H9 (cell line): ENCODE data around the gene LHFPL2. TPM values are rescaled to one million over a fixed set of nuclear protein-coding genes. Genes with fewer than 3 reads are reported as not detected.

Experiments used
- DNase-seq: peaks from one replicate; pipeline ENCODE4 v3.0.0-alpha.2; 2017
- H2AFZ ChIP-seq: one replicate; pipeline ENCODE4 v1.6.1; 2013; ENCODE audit warnings: mild to moderate bottlenecking, low read length, control low read depth, moderate library complexity
- H2AK5ac ChIP-seq: 2 replicates; pipeline ENCODE4 v1.6.1; 2013; ENCODE audit warnings: low read length, control low read depth, mixed read lengths; ENCODE audit not compliant: insufficient read length
- H2BK120ac ChIP-seq: one replicate; pipeline ENCODE4 v1.6.1; 2013; ENCODE audit warnings: low read depth, mild to moderate bottlenecking, low read length, control low read depth, inconsistent platforms; ENCODE audit not compliant: poor library complexity, severe bottlenecking
- H2BK12ac ChIP-seq: 2 replicates; pipeline ENCODE4 v1.6.1; 2013; ENCODE audit warnings: low read length, control low read depth, mixed read lengths, low read depth; ENCODE audit not compliant: insufficient read length
- H2BK15ac ChIP-seq: 2 replicates; pipeline ENCODE4 v1.6.1; 2013; ENCODE audit warnings: low read depth, low read length, control low read depth
- H2BK20ac ChIP-seq: one replicate; pipeline ENCODE4 v1.6.1; 2013; ENCODE audit warnings: low read depth, mild to moderate bottlenecking, low read length, control low read depth, inconsistent platforms; ENCODE audit not compliant: poor library complexity, severe bottlenecking
- H2BK5ac ChIP-seq: 2 replicates; pipeline ENCODE4 v1.6.1; 2013; ENCODE audit warnings: low read length, control low read depth, mixed read lengths; ENCODE audit not compliant: insufficient read length
- H3K14ac ChIP-seq: 2 replicates; pipeline ENCODE4 v1.6.1; 2013; ENCODE audit warnings: low read length, control low read depth; ENCODE audit not compliant: insufficient read depth
- H3K18ac ChIP-seq: 2 replicates; pipeline ENCODE4 v1.6.1; 2013; ENCODE audit warnings: low read depth, mild to moderate bottlenecking, mixed read lengths, low read length, control low read depth; ENCODE audit not compliant: insufficient read length
- H3K23ac ChIP-seq: 2 replicates; pipeline ENCODE4 v1.6.1; 2013; ENCODE audit warnings: low read length, control low read depth, mixed read lengths, low read depth; ENCODE audit not compliant: insufficient read length
- H3K23me2 ChIP-seq: 2 replicates; pipeline ENCODE4 v1.6.1; 2013; ENCODE audit warnings: low read depth, mild to moderate bottlenecking, mixed read lengths, low read length, control low read depth; ENCODE audit not compliant: insufficient read length, poor library complexity, severe bottlenecking
- H3K27ac ChIP-seq: 2 replicates; pipeline ENCODE4 v1.5.1; 2013; ENCODE audit warnings: low read length, control low read depth, mixed read lengths, low read depth; ENCODE audit not compliant: insufficient read length
- H3K27me3 ChIP-seq: 2 replicates; pipeline ENCODE4 v1.6.1; 2013; ENCODE audit warnings: low read length, control low read depth, inconsistent platforms; ENCODE audit not compliant: insufficient read depth
- H3K4ac ChIP-seq: 2 replicates; pipeline ENCODE4 v1.6.1; 2013; ENCODE audit warnings: low read depth, mild to moderate bottlenecking, control low read depth, inconsistent platforms, low read length, moderate library complexity
- H3K4me1 ChIP-seq: 2 replicates; pipeline ENCODE4 v1.6.1; 2013; ENCODE audit warnings: low read length, control low read depth, inconsistent platforms; ENCODE audit not compliant: insufficient read depth
- H3K4me2 ChIP-seq: 2 replicates; pipeline ENCODE4 v1.6.1; 2013; ENCODE audit warnings: low read length, control low read depth, mixed read lengths; ENCODE audit not compliant: insufficient read length, insufficient read depth
- H3K56ac ChIP-seq: 2 replicates; pipeline ENCODE4 v1.6.1; 2013; ENCODE audit warnings: low read depth, mild to moderate bottlenecking, mixed read lengths, low read length, control low read depth; ENCODE audit not compliant: insufficient read length
- H3K79me1 ChIP-seq: 2 replicates; pipeline ENCODE4 v1.6.1; 2013; ENCODE audit warnings: low read depth, mild to moderate bottlenecking, moderate library complexity, low read length, control low read depth, inconsistent platforms; ENCODE audit not compliant: insufficient read depth, poor library complexity, severe bottlenecking
- H3K79me2 ChIP-seq: 2 replicates; pipeline ENCODE4 v1.6.1; 2013; ENCODE audit warnings: low read length, control low read depth, inconsistent platforms; ENCODE audit not compliant: insufficient read depth
- H3K9ac ChIP-seq: 2 replicates; pipeline ENCODE4 v1.6.1; 2013; ENCODE audit warnings: low read length, control low read depth, mixed read lengths; ENCODE audit not compliant: insufficient read length; ENCODE audit errors: extremely low read depth
- H3K9me3 ChIP-seq: one replicate; pipeline ENCODE4 v1.6.1; 2013; ENCODE audit warnings: low read depth, low read length, inconsistent platforms; ENCODE audit not compliant: control insufficient read depth
- H3T11ph ChIP-seq: one replicate; pipeline ENCODE4 v1.6.1; 2013; ENCODE audit warnings: mild to moderate bottlenecking, low read length, control low read depth, inconsistent platforms
- H4K20me1 ChIP-seq: one replicate; pipeline ENCODE4 v1.6.1; 2013; ENCODE audit not compliant: control insufficient read depth, insufficient read length, insufficient read depth
- H4K5ac ChIP-seq: 2 replicates; pipeline ENCODE4 v1.6.1; 2013; ENCODE audit warnings: low read depth, mild to moderate bottlenecking, mixed read lengths, low read length, control low read depth; ENCODE audit not compliant: insufficient read length
- H4K8ac ChIP-seq: replicated peaks from 2 replicates; pipeline ENCODE4 v1.6.1; 2013; ENCODE audit warnings: low read length, control low read depth, mixed read lengths, low read depth; ENCODE audit not compliant: insufficient read length
- H4K91ac ChIP-seq: 2 replicates; pipeline ENCODE4 v1.6.1; 2013; ENCODE audit warnings: low read depth, mild to moderate bottlenecking, moderate library complexity, mixed read lengths, low read length, control low read depth; ENCODE audit not compliant: insufficient read length
- H3K27ac Mint-ChIP-seq, 3 experiments: 2 replicates in 2 of 3; 3 replicates in 1 of 3; pipeline ENCODE4 v1.8.0; 2020 to 2021; ENCODE audit warnings: mixed read lengths in 3 of 3, mild to moderate bottlenecking in 1 of 3, moderate library complexity in 1 of 3
- H3K27me3 Mint-ChIP-seq: 2 replicates; pipeline ENCODE4 v1.8.0; 2021; ENCODE audit warnings: low read depth, mild to moderate bottlenecking, moderate library complexity, mixed read lengths
- H3K36me3 Mint-ChIP-seq, 3 experiments: 2 replicates in 2 of 3; 3 replicates in 1 of 3; pipeline ENCODE4 v1.8.0; 2020 to 2021; ENCODE audit warnings: low read depth in 3 of 3, mixed read lengths in 3 of 3; ENCODE audit not compliant: insufficient read depth in 1 of 3
- H3K4me1 Mint-ChIP-seq, 2 experiments: 2 replicates each; pipeline ENCODE4 v1.8.0; 2020; ENCODE audit warnings: mixed read lengths in 2 of 2
- H3K4me3 Mint-ChIP-seq, 2 experiments: 2 replicates in 1 of 2; 3 replicates in 1 of 2; pipeline ENCODE4 v1.8.0; 2020 to 2021; ENCODE audit warnings: mild to moderate bottlenecking in 2 of 2, mixed read lengths in 2 of 2, moderate library complexity in 1 of 2
- H3K9me3 Mint-ChIP-seq, 2 experiments: 2 replicates in 1 of 2; 3 replicates in 1 of 2; pipeline ENCODE4 v1.8.0; 2020; ENCODE audit warnings: mild to moderate bottlenecking in 2 of 2, mixed read lengths in 2 of 2, moderate library complexity in 1 of 2
- WGBS: extraction: QIAGEN DNeasy Blood & Tissue Kit; methylation state at CpG from one replicate; pipeline ENCODE4 v1.1.7; 2013; ENCODE audit warnings: missing lambda C conversion rate, low lambda C conversion rate, mixed read lengths; ENCODE audit not compliant: insufficient read length; ENCODE audit errors: extremely low coverage; 5-methylcytosine and 5-hydroxymethylcytosine counted together
- total RNA-seq: library from RNA; stranded (reverse); gene quantifications from 2 replicates; pipeline ENCODE4 v1.2.1, GENCODE V29; 2021
- TF ChIP-seq, protein P1 (sequence below): fragments of 200-600 bp; sonication (generic); conservative IDR thresholded peaks from 3 replicates; pipeline ENCODE4 v1.8.0; 2021; ENCODE audit warnings: antibody characterized with exemption, mild to moderate bottlenecking

The LHFPL2 gene
- total RNA-seq, 1 experiment from 2014 or later: 26.3 TPM

DNA sequence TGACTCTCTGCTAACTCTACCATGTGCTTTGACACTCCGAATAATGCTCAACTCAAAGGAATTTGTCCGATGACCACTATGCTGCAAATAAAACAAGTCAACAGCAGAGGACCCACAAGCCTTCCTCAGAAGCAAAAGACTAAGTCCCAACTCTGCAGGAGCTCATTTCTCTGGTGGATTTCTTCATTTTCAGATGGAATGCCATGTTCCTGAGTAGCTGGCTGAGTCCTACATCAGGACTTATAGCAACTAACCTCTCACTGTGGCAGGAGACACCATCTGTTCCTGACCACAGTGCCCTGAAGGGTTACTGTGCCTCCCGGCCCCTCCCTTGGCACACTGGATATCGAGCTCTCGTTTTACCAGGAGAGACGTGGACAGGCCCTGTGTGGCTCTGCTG, 20.8 kb downstream of the LHFPL2 start:
- H2BK15ac ChIP-seq: no peak overlapping the region
- Mint-ChIP-seq H3K9me3 (no peaks in the 10 kb centered on the region), H3K4me3 (no peak overlapping the region), H3K27me3 (no peaks in the 10 kb centered on the region), H3K4me1 (peaks cover 5 to 12% of the 10 kb centered on the region in 2 experiments), H3K36me3 (peaks cover 56 to 61% (median 59%) of the 10 kb centered on the region in 3 experiments), H3K27ac (peak overlapping the region in 1 of 3 experiments; percentile 86; a peak in 2 of 7 replicates)
- H3K56ac ChIP-seq: no peak overlapping the region
- no peaks in the 10 kb centered on the region for H3K9me3 ChIP-seq
- H3K14ac ChIP-seq: no peak overlapping the region
- no peak overlapping the region for H3K4ac ChIP-seq
- no peak overlapping the region for H3K27ac ChIP-seq
- H3K4me2 ChIP-seq: no peak overlapping the region
- no CpG with 5 or more reads among the region's 6 CpGs for WGBS
- no peak overlapping the region for H2BK20ac ChIP-seq
- H3K4me1 ChIP-seq: no peaks in the 10 kb centered on the region
- H3K23me2 ChIP-seq: no peaks in the 10 kb centered on the region
- no peak overlapping the region for H2BK5ac ChIP-seq
- H2AK5ac ChIP-seq: no peak overlapping the region
- no peak overlapping the region for H3K23ac ChIP-seq
- H3K27me3 ChIP-seq: no peaks in the 10 kb centered on the region
- H3K18ac ChIP-seq: no peak overlapping the region
- DNase-seq: no peak
- H2BK120ac ChIP-seq: no peak overlapping the region
- TF ChIP-seq, protein P1, sequence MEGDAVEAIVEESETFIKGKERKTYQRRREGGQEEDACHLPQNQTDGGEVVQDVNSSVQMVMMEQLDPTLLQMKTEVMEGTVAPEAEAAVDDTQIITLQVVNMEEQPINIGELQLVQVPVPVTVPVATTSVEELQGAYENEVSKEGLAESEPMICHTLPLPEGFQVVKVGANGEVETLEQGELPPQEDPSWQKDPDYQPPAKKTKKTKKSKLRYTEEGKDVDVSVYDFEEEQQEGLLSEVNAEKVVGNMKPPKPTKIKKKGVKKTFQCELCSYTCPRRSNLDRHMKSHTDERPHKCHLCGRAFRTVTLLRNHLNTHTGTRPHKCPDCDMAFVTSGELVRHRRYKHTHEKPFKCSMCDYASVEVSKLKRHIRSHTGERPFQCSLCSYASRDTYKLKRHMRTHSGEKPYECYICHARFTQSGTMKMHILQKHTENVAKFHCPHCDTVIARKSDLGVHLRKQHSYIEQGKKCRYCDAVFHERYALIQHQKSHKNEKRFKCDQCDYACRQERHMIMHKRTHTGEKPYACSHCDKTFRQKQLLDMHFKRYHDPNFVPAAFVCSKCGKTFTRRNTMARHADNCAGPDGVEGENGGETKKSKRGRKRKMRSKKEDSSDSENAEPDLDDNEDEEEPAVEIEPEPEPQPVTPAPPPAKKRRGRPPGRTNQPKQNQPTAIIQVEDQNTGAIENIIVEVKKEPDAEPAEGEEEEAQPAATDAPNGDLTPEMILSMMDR: no peak
- no peak overlapping the region for H4K8ac ChIP-seq
- no peak overlapping the region for H3K9ac ChIP-seq
- no peak overlapping the region for H4K91ac ChIP-seq
- H4K5ac ChIP-seq: no peak overlapping the region
- no peak overlapping the region for H2BK12ac ChIP-seq
- peaks cover 8% of the 10 kb centered on the region for H3K79me1 ChIP-seq
- H4K20me1 ChIP-seq: no peaks in the 10 kb centered on the region
- no peak overlapping the region for H3T11ph ChIP-seq
- H2AFZ ChIP-seq: no peak overlapping the region
- H3K79me2 ChIP-seq: peaks cover 13% of the 10 kb centered on the region
